GM19324 (cell line): ENCODE results near the gene TAB2.

Experiments used
- ATAC-seq: cut with Tn5 transposase; IDR thresholded peaks from one replicate; pipeline ENCODE4 v1.9.1; 2021; ENCODE audit warnings: mild to moderate bottlenecking, moderate library complexity; ENCODE audit not compliant: unreplicated experiment, low FRiP score

TAB2 gene

DNA sequence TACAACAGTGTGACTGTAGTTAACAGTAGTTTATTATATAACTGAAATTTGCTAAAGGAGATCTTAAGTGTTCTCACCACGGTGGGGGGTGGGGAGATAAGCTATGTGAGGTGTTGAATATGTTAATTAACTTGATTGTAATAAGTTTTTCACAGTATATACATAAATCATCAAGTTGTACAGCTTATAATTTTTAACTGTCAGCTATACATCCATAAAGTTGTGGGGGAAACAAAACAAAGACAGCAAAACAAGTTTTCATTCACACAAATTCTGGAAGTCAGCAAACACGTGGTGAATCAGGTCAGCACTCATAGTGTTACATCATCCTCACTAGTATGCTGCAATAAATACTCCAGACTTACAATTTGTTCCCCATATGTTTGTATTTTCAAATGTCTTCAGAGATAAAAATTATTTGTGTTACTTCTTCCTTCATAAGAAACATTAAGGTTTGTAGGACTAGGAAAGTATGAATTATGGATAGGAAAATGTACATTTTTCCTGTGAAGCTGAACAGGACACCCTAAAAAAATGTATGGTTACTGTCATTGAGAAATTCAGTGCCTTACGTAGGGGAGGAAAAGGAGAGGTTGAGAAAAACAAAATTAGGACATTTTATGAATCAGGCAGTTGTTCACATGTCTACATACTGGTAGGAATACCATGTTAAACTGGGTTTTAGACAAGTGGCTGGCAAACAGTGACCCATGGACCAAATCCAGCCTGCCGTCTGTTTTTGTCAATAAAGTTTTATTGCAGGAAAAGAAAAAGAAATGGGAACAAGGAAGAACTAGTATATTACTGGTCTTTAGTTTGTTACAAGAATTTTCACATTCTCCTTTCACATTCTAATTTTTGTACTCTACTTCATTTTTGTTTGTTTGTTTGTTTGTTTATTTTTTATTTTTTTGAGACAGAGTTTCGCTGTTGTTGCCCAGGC lies 88.6 kb downstream of the TAB2 start:
- ATAC-seq: no peak

DNA sequence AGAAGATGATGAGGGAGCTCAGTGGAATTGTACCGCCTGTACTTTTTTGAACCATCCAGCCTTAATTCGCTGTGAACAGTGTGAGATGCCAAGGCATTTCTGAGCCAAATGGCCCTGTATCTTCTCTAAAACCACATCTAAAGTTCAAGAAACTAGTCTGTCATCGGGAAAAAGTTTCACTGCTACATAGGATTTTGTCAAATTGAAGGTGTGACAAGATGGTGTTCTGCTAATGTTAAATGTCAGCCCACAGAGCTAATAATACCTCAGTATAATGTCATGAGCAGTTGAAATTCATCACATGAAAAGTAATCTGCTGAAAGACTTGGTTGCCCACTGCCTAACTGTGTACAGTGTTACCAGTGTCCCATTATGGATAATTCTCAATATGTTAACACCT lies 92.1 kb downstream of the TAB2 start:
- ATAC-seq: no peak

DNA sequence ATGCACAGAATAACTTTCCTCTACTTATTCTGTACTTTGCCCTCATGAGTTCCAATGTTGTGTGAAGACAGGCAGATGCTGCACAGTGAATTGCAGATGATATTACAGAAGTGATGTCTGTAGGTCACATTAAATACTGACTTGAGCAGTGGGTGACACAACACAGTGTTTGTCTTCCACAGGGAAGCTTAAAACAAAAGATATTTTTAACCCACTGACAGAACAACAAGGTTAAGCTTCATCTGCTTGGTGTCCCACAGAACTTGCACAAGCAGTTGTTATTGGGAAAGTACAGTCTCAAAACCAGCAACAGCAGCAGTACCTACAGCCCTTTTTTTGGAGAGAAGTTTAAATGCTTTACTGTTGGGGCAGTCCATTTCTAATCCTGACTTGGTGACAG lies 93.0 kb downstream of the TAB2 start:
- ATAC-seq: no peak

GRCh38 chr6:149414009-149414408 lies 96.5 kb downstream of the TAB2 start:
- no peak for ATAC-seq

DNA sequence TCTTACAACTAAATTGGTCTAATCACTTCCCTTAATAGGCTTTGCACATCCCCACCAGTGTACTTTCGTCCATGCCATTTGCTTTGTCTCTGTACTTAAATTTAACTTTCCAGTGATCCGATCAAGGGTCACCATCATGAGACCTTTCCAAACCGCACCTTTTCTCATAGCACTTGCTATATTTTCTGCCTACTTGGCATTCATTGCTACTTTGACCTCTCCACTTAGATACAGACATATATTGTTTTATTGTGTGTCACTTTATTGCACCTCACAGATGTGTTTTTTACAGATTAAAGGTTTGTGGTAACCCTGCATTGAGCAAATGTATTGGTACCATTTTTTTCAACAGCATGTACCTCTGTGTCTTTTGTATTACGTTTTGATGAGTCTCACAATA lies 97.3 kb downstream of the TAB2 start:
- ATAC-seq: no peak

- ATAC-seq: no peak
Observed at GRCh38 chr6:149419696-149420404, 102.3 kb downstream of the TAB2 start.

- ATAC-seq: no peak
Observed at GRCh38 chr6:149421132-149421531, 103.6 kb downstream of the TAB2 start.

DNA sequence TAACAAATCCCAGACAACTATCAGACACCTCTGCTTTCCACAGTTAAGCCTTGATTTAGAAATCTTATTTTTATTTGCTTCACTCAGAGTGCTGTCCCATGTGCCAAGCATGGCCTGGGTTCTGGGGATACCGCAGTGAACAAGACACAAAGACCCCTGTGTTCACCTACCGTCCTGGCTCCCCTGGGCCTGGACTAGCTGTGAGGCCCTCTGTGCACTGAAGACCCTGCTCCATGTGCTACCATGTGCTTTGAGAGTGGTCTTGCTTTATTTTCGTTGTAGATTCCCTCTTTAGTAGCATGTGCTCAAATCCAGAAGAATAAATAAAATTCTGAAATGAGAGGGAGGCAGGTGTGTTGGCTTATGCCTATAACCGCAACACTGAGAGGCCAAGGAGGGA lies 105.1 kb downstream of the TAB2 start:
- no peak for ATAC-seq

DNA sequence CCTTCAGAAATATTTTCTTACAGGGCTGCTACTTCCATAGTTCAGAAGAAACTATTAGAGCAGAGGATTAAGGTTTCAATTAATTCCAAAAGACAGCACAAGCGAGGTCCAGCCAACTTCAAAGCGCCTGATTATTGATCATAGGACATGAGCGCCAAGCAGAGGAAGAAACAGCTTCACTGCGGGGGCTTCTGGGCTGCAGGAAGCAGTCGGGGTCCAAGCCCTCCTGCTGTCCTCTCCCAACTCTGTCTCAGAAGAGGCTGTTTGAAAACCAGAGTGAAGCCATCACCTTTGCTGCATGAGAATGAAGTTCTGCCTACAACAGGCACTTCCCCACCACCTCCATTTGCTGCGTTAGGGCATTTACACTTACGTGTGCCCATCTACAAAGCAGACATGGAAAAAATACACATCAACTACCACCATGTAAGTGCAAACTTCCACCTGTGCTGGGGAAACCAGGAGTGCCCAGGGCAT lies 106.5 kb downstream of the TAB2 start:
- ATAC-seq: no peak

DNA sequence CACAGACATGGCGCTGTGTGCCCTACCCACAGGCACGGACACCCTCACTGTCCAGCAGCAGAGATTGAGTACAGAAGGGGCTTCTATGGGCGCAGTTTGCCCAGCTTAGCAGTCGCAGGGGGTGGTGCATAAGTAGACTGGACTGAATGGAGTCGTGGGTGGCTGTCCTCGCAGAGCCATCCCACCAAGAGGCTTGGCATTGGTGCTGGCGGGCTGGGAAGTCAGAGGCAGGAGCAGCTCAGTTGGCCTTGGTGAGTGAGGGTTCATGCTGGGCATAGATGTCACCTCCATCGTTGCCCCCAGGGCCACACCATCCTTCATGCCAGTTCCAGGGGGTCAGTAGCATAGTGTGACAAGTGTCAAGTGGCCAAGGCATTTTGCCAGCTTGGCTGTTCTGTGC lies 107.7 kb downstream of the TAB2 start:
- no peak for ATAC-seq

DNA sequence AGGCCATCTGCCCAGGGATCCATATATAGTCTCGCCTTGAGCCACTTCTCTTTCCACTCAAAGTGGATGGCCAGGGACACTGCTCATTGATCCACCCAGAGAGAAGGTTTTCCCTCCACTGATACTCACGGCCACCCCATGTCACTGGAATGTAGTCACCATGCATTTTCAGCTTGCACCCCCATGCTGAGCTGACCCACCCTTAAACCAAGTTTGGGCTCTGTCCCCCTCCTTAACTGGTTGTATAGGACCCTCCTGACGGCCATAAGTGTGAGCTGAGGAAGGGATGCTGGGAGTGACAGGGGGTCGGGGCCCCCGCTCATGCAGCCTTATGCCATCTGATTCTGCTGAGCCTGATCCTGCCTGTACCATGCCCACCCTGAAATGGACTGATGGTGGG lies 108.2 kb downstream of the TAB2 start:
- no peak for ATAC-seq

- no peak for ATAC-seq
Observed at GRCh38 chr6:149428606-149429005, 111.1 kb downstream of the TAB2 start.

DNA sequence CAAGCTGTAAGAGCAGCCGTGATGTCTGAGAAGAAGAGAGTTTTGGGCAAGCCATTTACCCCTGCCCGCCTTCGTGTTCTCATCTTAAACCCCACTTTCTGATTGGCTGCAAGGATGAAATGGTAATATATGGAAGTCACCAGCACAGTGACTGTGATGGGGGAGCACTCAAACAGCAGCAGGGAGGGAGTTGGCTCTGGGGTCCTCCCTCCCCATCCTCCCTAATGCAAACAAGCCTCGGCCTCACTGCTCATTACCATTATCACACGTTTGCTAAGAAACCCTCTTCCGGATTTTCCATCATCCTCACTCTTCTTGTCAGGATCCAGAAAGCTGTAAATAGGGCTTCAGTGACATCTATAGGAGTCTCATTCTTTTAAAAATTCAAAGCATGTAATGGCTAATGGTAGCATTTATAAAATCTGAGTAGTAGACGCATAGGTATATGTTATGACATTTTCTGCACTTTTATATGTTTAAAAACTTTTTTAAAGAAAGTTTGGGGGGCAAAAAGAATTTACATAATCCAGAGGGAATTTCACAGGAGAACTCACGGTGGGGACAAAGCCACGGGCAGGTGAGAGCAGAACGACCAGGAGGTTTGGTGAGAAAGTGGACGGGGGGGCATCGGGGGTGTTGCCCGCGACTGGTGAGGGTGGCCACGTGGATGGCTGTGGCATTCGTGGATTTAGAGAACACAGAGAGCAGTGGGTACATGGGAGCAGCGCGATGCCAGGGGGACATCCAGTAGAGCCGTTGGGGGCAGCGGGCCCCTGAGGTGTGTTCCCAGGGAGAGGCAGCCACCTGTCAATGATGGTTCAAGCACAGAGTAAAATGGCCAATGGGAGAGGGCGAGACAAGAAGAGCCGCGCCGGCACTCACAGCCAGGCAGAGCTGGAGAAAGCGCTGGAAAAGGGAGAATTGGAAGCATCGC lies 112.2 kb downstream of the TAB2 start:
- ATAC-seq: no peak

GRCh38 chr6:149431905-149432775 lies 114.6 kb downstream of the TAB2 start:
- ATAC-seq: peak; percentile 84

DNA sequence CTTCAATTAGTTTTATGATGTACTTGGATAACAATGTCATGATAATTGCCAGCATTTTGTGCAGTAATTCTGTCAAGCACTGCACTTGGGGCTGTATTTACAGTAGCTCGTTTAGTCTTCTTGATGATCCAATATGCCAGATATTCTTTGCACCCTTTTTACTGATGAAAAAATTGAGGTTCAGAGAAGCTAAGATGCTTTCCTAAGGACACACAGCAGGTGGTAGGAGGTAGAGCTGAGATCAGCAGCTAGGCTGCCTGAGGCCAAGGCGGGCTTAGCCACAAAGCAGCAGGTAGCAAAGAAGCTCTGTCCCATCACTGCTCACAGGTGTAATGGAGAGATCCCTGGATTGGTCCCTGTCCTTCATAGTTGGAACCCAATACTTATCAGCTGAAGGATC lies 115.9 kb downstream of the TAB2 start:
- no peak for ATAC-seq

DNA sequence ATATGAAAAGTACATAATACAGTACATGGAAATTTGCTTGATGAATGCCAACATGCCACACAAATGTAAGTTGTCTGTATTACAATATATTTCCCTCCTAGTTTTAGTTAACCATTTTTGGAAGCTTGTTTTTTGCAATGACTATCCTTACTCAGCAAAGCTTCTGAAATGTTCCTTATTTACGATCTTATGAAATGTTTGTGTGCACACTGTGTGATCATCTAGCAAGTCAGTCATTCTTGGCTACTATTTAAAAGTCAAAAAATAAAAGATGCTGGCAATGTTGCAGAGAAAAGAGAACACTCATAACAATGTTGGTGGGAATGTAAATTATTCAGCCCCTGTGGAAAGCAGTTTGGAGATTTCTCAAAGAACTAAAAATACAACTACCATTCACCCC lies 116.4 kb downstream of the TAB2 start:
- ATAC-seq: no peak

GRCh38 chr6:149435919-149436586 lies 118.5 kb downstream of the TAB2 start:
- no peak for ATAC-seq

DNA sequence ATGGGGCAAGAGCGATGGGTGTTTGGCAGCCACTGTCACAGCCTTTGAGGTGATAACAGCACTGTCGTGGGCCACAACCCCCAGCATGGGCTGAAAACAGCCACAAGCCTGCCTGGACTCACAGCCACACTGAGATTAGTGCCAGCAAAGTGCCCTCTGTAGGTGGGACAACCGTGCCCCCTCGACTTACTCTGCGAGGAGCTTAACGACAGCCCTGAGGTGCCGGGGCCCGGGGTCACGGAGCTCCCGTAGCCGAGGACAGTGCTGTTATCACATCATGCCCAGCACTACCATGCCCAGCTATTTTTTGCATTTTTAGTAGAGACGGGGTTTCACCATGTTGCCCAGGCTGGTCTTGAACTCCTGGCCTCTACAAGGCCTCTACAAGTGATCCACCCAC lies 119.1 kb downstream of the TAB2 start:
- no peak for ATAC-seq

DNA sequence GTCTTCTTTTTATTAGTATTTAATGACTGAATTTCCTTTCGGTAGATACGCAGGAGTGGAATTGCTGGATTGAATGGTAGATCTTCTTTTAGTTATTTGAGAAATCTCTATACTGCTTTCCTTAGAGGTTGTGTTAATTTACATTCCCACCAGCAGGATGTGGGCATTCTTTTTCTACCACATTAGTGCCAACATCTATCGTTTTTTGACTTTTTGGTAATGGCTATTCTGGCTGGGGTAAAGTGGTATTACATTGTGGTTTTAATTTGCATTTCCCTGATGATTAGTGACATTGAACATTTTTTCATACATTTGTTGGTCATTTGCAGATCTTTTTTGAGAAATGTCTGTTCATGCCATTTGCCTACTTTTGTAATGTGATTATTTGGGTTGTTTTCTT lies 119.7 kb downstream of the TAB2 start:
- no peak for ATAC-seq
